ENCODE results near the gene SF1.
A peak's percentile ranks its signal among the peaks of the same experiment; 100 is the strongest.

The SF1 gene

DNA sequence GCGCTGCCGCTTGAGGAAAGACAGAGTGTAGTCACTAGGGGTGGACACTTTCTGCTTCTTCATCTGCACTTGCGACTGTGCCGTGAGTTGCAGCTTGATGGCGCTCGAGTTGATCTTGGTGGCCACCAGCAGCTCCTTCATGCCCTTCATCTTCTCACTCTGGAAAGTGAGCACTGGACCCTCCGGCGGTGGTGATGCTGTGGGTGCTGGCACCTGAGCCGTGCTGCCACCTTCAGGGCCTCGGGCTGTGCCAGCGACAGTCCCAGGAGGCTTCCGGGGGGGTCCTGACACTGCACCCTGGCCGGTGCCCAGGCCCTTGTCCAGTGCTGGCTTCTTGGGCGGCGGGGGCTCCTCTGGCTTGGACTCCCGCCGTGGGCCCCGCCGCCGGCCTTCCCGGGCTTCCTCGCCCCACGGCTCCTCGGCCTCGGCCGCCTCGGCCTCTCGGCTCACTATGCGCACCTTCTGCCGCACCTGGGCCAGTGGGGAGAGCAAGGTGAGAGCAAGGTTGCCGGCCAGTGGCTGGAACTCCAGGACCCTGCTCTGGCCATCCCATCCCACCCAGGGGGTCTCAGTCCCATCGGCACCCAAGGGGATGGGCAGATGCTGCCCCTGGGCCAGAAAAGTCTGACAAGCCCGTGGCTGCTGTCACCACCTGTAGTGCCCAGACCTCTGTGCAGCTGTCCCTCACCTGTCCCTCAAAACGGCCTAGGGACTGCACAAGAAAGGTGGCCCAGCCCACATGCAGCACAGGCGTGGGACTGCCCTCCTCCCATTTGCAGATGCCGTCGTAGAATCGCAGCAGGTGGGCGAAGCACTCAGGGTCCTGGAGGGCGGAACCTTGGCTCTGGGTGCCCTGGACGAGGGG lies 26.2 kb upstream of the SF1 start:
- TF ChIP-seq, protein P1, sequence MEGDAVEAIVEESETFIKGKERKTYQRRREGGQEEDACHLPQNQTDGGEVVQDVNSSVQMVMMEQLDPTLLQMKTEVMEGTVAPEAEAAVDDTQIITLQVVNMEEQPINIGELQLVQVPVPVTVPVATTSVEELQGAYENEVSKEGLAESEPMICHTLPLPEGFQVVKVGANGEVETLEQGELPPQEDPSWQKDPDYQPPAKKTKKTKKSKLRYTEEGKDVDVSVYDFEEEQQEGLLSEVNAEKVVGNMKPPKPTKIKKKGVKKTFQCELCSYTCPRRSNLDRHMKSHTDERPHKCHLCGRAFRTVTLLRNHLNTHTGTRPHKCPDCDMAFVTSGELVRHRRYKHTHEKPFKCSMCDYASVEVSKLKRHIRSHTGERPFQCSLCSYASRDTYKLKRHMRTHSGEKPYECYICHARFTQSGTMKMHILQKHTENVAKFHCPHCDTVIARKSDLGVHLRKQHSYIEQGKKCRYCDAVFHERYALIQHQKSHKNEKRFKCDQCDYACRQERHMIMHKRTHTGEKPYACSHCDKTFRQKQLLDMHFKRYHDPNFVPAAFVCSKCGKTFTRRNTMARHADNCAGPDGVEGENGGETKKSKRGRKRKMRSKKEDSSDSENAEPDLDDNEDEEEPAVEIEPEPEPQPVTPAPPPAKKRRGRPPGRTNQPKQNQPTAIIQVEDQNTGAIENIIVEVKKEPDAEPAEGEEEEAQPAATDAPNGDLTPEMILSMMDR (IDR thresholded peaks at IDR 0.05; ENCODE audit: low read depth, low read length): no peak
- H3K4me3 ChIP-seq (ENCODE audit: low read depth, low read length): no peak overlapping the region

DNA sequence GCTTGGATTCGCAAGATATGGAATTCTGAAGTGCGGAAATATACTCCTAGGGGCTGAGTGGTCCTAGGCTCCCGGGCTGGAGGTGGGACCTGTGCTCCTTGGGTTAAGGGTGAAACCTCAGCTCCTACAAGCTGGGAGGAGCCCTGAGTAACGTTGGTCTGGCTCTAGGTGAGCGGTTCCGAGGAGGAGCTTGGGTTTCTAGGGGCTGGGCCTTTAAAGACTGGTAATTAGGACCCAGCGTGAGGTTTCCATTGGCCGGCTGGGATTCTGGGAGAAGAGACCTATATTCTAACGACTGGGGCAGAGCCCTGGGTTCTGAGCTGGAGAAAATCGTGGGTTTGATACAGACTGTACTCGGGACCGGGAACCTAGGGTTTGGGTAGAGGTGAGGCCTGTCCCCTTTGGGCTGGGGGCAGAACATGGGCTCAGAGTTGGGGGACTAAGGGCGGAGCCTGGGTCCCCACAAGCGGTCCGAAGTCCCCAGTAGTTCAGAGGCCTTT lies 25.6 kb upstream of the SF1 start:
- H3K4me3 ChIP-seq (ENCODE audit: low read depth, low read length): peak overlapping the region; percentile 77
- TF ChIP-seq, protein P1 (IDR thresholded peaks at IDR 0.05; ENCODE audit: low read depth, low read length): no peak

DNA sequence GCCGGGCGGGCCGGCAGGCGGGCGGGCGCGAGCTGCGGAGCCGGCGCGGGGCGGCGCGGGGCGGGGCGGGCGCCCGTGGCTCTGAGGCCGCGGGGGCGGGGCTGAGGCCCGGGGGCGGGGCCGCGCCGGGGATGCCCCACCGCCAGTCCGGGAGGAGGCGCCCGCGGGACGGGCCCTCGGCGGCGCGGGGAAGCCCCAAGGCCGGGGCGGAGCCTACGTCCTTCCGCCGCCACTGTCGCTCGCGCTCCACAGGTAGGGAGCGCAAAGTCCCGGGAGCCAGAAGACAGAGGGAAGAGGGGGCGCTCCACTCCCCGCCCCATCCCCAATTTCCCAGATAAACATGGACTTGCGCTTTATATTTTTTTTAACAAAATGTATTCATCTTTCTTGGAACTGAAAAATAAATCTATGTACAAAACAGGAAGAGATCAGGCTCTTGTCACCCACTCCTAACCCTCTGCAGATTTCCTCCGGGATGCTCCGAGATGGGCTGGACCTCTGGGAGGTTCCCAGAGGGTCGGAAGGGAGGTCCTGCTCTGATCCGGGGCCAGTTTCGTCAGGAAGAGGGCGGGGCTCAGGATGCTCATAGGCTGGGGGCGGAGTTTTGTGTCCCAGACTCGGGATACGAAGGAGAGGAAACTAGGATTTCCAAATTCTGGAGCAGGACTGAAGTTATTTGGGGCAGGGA lies 25.0 kb upstream of the SF1 start, which contains the start of gene MAP4K2:
Gene MAP4K2 (minus strand): TSS at position 57 of the 688 bp plus-strand sequence. CDS start 65 bp downstream, outside the sequence.
- peak within 1 kb of the TSS; percentile 77 for H3K4me3 ChIP-seq (ENCODE audit: low read depth, low read length)
- TF ChIP-seq, protein P1 (IDR thresholded peaks at IDR 0.05; ENCODE audit: low read depth, low read length): no peak

DNA sequence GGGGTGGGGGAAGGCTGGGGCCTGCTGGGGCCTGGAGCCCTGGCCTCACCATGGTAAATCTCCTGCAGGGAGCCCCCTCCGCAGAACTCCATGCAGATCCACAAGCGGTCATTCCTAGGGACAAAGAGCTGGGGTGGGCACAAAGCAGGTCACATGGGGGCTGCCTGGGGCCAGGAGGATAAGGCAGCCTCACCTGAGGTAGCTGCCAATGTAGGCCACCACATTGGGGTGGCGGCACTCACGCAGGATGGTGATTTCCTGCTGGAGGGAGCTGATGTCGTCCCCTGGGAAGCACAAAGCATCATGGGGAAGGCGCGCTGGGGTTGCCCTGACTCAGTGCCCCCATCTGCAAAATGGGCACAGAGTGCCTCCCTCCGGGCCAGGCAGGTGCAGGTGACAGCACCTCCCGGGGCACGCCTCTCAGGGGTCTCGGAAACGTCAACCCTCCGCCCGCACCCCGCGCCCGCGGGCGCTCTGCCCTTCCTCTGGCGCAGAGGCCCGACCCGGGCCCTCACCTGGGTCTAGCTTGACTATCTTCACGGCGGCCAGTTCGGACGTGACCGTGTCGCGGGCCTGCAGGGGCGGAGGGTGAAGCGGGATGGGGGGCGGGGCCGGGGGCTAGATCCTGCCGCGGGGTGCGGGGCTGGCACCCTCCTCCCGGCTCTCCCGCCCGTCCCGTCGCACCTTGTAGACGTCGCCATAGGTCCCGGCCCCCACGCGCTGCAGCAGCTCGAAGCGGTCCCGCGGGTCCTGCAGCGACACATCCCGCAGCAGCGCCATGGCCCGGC lies 24.2 kb upstream of the SF1 start:
- peak overlapping the region; percentile 57 for H3K4me3 ChIP-seq (ENCODE audit: low read depth, low read length)
- TF ChIP-seq, protein P1 (IDR thresholded peaks at IDR 0.05; ENCODE audit: low read depth, low read length): no peak

DNA sequence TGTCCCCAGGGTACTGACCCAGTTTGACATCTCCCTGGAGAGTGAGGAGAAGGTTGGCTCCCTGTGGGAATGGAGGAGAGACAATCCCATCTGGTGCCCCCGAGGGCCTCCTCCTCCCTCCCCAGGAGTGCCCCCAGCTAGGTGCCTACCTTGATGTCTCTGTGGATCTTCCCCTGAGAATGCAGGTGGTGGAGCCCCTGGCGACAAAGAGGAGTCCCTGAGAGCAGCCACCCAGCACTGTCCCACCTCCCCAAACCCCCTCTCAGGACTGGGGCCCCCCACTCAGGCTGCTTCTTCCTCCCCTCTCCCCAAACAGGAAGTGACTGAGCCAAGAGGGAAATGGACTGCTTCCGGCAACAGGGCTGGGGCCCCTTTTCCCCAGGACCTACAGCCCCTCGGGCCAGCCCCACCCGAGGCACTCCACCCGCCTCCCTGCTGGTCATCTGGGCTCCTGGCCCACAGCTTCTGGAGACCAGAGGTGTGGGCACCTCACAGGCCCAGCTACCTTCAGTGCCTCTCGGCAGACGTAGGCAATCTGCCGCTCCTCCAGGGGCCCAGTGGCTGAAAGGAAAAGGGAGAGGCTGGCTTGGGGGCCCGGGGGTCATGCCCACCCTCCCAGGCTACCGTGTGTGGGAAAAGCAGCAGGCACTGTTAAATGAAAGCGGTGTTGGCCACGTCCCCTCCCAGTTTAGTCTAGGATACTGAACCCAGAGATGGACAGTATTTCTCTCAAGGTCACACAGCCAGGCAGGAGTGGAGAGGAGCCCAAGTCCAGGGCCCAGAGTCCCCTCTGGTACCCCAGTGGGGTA lies 23.4 kb upstream of the SF1 start:
- TF ChIP-seq, protein P1 (IDR thresholded peaks at IDR 0.05; ENCODE audit: low read depth, low read length): no peak
- peak overlapping the region; percentile 57; the same call in 1 of the 2 replicates for H3K4me3 ChIP-seq (ENCODE audit: low read depth, low read length)

DNA sequence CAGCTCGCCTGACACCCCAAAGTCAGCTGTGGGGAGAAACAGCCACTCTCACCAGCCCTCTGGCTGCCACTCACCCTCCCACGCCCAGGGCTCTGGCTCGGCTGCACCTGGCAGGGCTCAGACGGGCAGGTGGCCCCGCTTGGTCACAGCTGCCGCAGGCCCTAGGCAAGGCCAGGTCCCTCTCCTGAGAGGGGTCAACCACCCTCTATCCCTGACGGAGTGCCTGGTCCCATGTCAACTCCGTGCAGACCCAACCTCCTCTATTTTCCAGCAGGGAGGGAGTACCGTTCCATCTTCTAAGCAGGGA lies 22.8 kb upstream of the SF1 start:
- TF ChIP-seq, protein P1 (IDR thresholded peaks at IDR 0.05; ENCODE audit: low read depth, low read length): no peak
- H3K4me3 ChIP-seq (ENCODE audit: low read depth, low read length): no peak overlapping the region
